ENCODE measurements around the gene APPL1.

GRCh38 chr3:57194641-57195040 is 32.9 kb upstream of the APPL1 start:
- TF ChIP-seq, protein P1, sequence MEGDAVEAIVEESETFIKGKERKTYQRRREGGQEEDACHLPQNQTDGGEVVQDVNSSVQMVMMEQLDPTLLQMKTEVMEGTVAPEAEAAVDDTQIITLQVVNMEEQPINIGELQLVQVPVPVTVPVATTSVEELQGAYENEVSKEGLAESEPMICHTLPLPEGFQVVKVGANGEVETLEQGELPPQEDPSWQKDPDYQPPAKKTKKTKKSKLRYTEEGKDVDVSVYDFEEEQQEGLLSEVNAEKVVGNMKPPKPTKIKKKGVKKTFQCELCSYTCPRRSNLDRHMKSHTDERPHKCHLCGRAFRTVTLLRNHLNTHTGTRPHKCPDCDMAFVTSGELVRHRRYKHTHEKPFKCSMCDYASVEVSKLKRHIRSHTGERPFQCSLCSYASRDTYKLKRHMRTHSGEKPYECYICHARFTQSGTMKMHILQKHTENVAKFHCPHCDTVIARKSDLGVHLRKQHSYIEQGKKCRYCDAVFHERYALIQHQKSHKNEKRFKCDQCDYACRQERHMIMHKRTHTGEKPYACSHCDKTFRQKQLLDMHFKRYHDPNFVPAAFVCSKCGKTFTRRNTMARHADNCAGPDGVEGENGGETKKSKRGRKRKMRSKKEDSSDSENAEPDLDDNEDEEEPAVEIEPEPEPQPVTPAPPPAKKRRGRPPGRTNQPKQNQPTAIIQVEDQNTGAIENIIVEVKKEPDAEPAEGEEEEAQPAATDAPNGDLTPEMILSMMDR (conservative IDR thresholded peaks at IDR 0.05; ENCODE audit: low read depth, low read length) = no peak
- no peak for TF ChIP-seq EZH2 (IDR thresholded peaks at IDR 0.05; ENCODE audit: borderline replicate concordance, low read depth, low read length, poor library complexity, severe bottlenecking)
